Gastroesophageal sphincter (tissue), 3 donors: ENCODE data around the gene KCNK6.

ENCODE experiments used
- CTCF ChIP-seq, 4 experiments: fragments of 200-600 bp in 2 of 4; fragments of 450-650 bp in 2 of 4; sonication (generic) in 1 of 4; IDR thresholded peaks; one replicate each; pipeline ENCODE4 v1.5.1; 2017 to 2019; ENCODE audit warnings: antibody characterized with exemption in 4 of 4, mild to moderate bottlenecking in 2 of 4, moderate library complexity in 2 of 4
- EP300 ChIP-seq: sonication (generic); formaldehyde crosslinking; IDR thresholded peaks from one replicate; pipeline ENCODE4 v1.6.1; 2017; ENCODE audit warnings: antibody characterized with exemption, mild to moderate bottlenecking
- POLR2A ChIP-seq, 2 donors: fragments of 450-650 bp; IDR thresholded peaks; one replicate each; pipeline ENCODE4 v1.6.1; 2017; ENCODE audit warnings: antibody characterized with exemption in 2 of 2, mild to moderate bottlenecking in 2 of 2, moderate library complexity in 1 of 2
- POLR2AphosphoS5 ChIP-seq: sonication (generic); formaldehyde crosslinking; IDR thresholded peaks from one replicate; pipeline ENCODE4 v1.6.1; 2017; ENCODE audit warnings: antibody characterized with exemption

- TF ChIP-seq CTCF (IDR thresholded peaks at IDR 0.05) (no peak), EP300 (no peak), POLR2AphosphoS5 (no peak), POLR2A (IDR thresholded peaks at IDR 0.05) (no peak)
Measured at GRCh38 chr19:38276942-38277517, 42.6 kb upstream of the KCNK6 start.
